HepG2 (cell line): ENCODE results near the gene TRIM44. TPM values are rescaled to one million over a fixed set of nuclear protein-coding genes. Genes with fewer than 3 reads are reported as not detected.

ENCODE experiments used
- ATAC-seq: fragments of 200-7000 bp; cut with Tn5 transposase; 3 replicates; pipeline ENCODE4 v1.9.1; 2020; ENCODE audit warnings: mild to moderate bottlenecking, moderate library complexity
- BruUV-seq: library from RNA; stranded (reverse); fragments of 400-500 nt; replicated peaks from 2 replicates; lab custom pipeline; 2021; lab: Mats Ljungman, UMichigan
- CTCF ChIA-PET: fragments of 300-600 bp; formaldehyde crosslinking; extraction: SDS; loops from one replicate; lab custom pipeline; 2021; ENCODE audit warnings: low total read pairs, inconsistent platforms, low intra/inter-chr PET ratio; lab: Yijun Ruan, JAX
- POLR2A ChIA-PET: fragments of 350-600 bp; sonication (Branson Sonifier 250); formaldehyde crosslinking; loops from one replicate; lab custom pipeline; 2020; ENCODE audit warnings: antibody characterized with exemption, inconsistent platforms; lab: Yijun Ruan, JAX
- DNase-seq: peaks from one replicate; pipeline ENCODE4 v3.0.0-alpha.2; 2015; ENCODE audit warnings: low spot score
- FAIRE-seq: peaks from 3 replicates; lab custom pipeline; 2011; peaks lifted over from hg19 to GRCh38; lab: Jason Lieb, UNC
- H2AFZ ChIP-seq: one replicate; pipeline ENCODE4 v1.6.1; 2011; ENCODE audit warnings: low read length, inconsistent platforms
- H3K27ac ChIP-seq: fragments of 300-600 bp; 3 replicates; pipeline ENCODE4 v1.8.0; 2011; ENCODE audit warnings: mixed run types, mild to moderate bottlenecking, mixed read lengths, low read length, inconsistent platforms; ENCODE audit not compliant: insufficient read depth; ENCODE audit errors: extremely low read length
- H3K27me3 ChIP-seq, 2 experiments: fragments of 200-600 bp in 1 of 2; 2 replicates in 1 of 2; 3 replicates in 1 of 2; pipeline versions ENCODE4 v1.6.0 to v1.8.0; 2011; ENCODE audit warnings: low read length in 2 of 2, mild to moderate bottlenecking in 2 of 2, moderate library complexity in 2 of 2, inconsistent platforms in 1 of 2; ENCODE audit not compliant: insufficient read depth in 2 of 2, control insufficient read depth in 1 of 2
- H3K36me3 ChIP-seq, 2 experiments: fragments of 200-600 bp in 1 of 2; replicated peaks in 1 of 2; 2 replicates in 1 of 2; 3 replicates in 1 of 2; pipeline versions ENCODE4 v1.5.1 to v1.8.0; 2011; ENCODE audit warnings: low read length in 2 of 2, inconsistent platforms in 1 of 2; ENCODE audit not compliant: insufficient read depth in 2 of 2, control insufficient read depth in 1 of 2
- H3K4me1 ChIP-seq: 2 replicates; pipeline ENCODE4 v1.5.1; 2012; ENCODE audit warnings: low read length, inconsistent platforms; ENCODE audit not compliant: insufficient read depth
- H3K4me2 ChIP-seq: 2 replicates; pipeline ENCODE4 v1.6.0; 2011; ENCODE audit warnings: low read depth, low read length, inconsistent platforms
- H3K4me3 ChIP-seq, 3 experiments: fragments of 200-600 bp in 1 of 3; sonication (generic), shearing (Covaris generic) in 1 of 3; replicated peaks in 1 of 3; 2 replicates each; pipeline ENCODE4 v1.5.1; 2011 to 2016; ENCODE audit warnings: low read length in 3 of 3, inconsistent platforms in 2 of 3, low read depth in 2 of 3, mild to moderate bottlenecking in 2 of 3, control low read depth in 1 of 3, mixed read lengths in 1 of 3; ENCODE audit not compliant: insufficient read depth in 1 of 3
- H3K79me2 ChIP-seq: one replicate; pipeline ENCODE4 v1.6.1; 2011; ENCODE audit warnings: low read length, inconsistent platforms; ENCODE audit not compliant: insufficient read depth
- H3K9ac ChIP-seq: 2 replicates; pipeline ENCODE4 v1.6.0; 2011; ENCODE audit warnings: mild to moderate bottlenecking, low read depth, low read length, inconsistent platforms; ENCODE audit not compliant: insufficient read depth
- H3K9me3 ChIP-seq: 2 replicates; pipeline ENCODE4 v1.5.1; 2012; ENCODE audit warnings: mild to moderate bottlenecking, low read length
- H4K20me1 ChIP-seq: 2 replicates; pipeline ENCODE4 v1.6.0; 2011; ENCODE audit warnings: inconsistent platforms, mild to moderate bottlenecking, low read length, moderate library complexity; ENCODE audit not compliant: insufficient read depth
- DBP ChIP-seq: sonication (generic); formaldehyde crosslinking; IDR thresholded peaks from 2 replicates; pipeline ENCODE4 v1.4.0; 2020; ENCODE audit warnings: missing genetic modification reagents; ENCODE audit errors: not compliant biosample characterization
- FOXP1 ChIP-seq, 2 experiments: fragments of 450-650 bp in 1 of 2; IDR thresholded peaks; 2 replicates each; pipeline ENCODE4 v1.6.1; 2017 to 2018; ENCODE audit warnings: antibody characterized with exemption in 1 of 2
- HDAC1 ChIP-seq: sonication (generic); formaldehyde crosslinking; IDR thresholded peaks from 2 replicates; pipeline ENCODE4 v1.5.1; 2020; ENCODE audit warnings: mild to moderate bottlenecking, missing genetic modification reagents
- KDM4B ChIP-seq: sonication (generic); formaldehyde crosslinking; IDR thresholded peaks from 2 replicates; pipeline ENCODE4 v1.4.0; 2020; ENCODE audit warnings: missing genetic modification reagents
- KLF6 ChIP-seq: IDR thresholded peaks from 2 replicates; pipeline ENCODE4 v1.8.0; 2016; ENCODE audit warnings: missing biosample characterization, missing genetic modification reagents
- ZC3H13 ChIP-seq: sonication (generic); formaldehyde crosslinking; IDR thresholded peaks from 2 replicates; pipeline ENCODE4 v1.8.1; 2023; ENCODE audit warnings: mild to moderate bottlenecking, missing genetic modification reagents, moderate library complexity
- ZMYM2 ChIP-seq: sonication (generic); formaldehyde crosslinking; IDR thresholded peaks from 2 replicates; pipeline ENCODE4 v1.8.0; 2022; ENCODE audit warnings: mild to moderate bottlenecking, missing genetic modification reagents
- ZNF512B ChIP-seq: sonication (generic); formaldehyde crosslinking; IDR thresholded peaks from 2 replicates; pipeline ENCODE4 v1.5.1; 2020; ENCODE audit warnings: missing genetic modification reagents, mild to moderate bottlenecking, borderline replicate concordance
- ZNF746 ChIP-seq: sonication (generic); formaldehyde crosslinking; IDR thresholded peaks from 2 replicates; pipeline ENCODE4 v1.8.0; 2022; ENCODE audit warnings: mild to moderate bottlenecking, missing genetic modification reagents
- WGBS: methylation state at CpG from one replicate; pipeline ENCODE4 v1.1.6; 2017; ENCODE audit warnings: low lambda C conversion rate; 5-methylcytosine and 5-hydroxymethylcytosine counted together
- in situ Hi-C: cut with HindIII; loops from 2 replicates; pipeline ENCODE4 v1.10.0; 2017; ENCODE audit warnings: low pct_unique_long_range_greater_than_20kb; ENCODE audit not compliant: extremely low pct_ligation_motif_present
- intact Hi-C: fragments of 100-400 bp; cut with micrococcal nuclease; formaldehyde crosslinking; loops from one replicate; pipeline ENCODE4 v1.10.0; 2022; ENCODE audit not compliant: unreplicated experiment
- polyA plus RNA-seq, 8 experiments: library from polyadenylated mRNA; depleted of rRNA in 3 of 8; stranded (reverse) in 7 of 8; unstranded in 1 of 8; fragments of >200 nt; fragmentation: Illumina TruSeq in 4 of 8; extraction: Trizol in 4 of 8; gene quantifications; 2 replicates each; pipeline versions ENCODE4 v1.2.1 to v1.2.3, GENCODE V29; 2011 to 2016; ENCODE audit warnings: low read depth in 4 of 8, missing spikeins in 1 of 8, mixed read lengths in 1 of 8; ENCODE audit not compliant: insufficient read depth in 1 of 8
- total RNA-seq, 5 experiments: library from RNA; depleted of rRNA; stranded (reverse); fragments of >200 nt; fragmentation: Illumina TruSeq; extraction: Trizol; gene quantifications; 2 replicates each; pipeline ENCODE4 v1.2.3, GENCODE V29; 2016; ENCODE audit warnings: low read depth in 1 of 5
- TF ChIP-seq, protein P1 (sequence below): sonication (generic); formaldehyde crosslinking; conservative IDR thresholded peaks from 2 replicates; pipeline ENCODE4 v1.4.0; 2020; ENCODE audit warnings: missing genetic modification reagents

The TRIM44 gene
- total and polyA plus RNA-seq, 2 of the 13 experiments (the other 11 are each of a cell fraction or from before 2014, with no cell fraction given): 22.7 to 50.3 TPM

- no peak for FAIRE-seq
- CTCF ChIA-PET: no interaction called here
- no TSS peak for BruUV-seq
These were observed 101.2 kb downstream of the TRIM44 start for GRCh38 chr11:35763765-35764164.

More at GRCh38 chr11:35763765-35764164, 101.2 kb downstream of the TRIM44 start:
- no peak for TF ChIP-seq DBP (CRISPR knock-in tag)
- TF ChIP-seq KLF6: no peak
- TF ChIP-seq KDM4B (CRISPR knock-in tag): no peak
- TF ChIP-seq, protein P1, sequence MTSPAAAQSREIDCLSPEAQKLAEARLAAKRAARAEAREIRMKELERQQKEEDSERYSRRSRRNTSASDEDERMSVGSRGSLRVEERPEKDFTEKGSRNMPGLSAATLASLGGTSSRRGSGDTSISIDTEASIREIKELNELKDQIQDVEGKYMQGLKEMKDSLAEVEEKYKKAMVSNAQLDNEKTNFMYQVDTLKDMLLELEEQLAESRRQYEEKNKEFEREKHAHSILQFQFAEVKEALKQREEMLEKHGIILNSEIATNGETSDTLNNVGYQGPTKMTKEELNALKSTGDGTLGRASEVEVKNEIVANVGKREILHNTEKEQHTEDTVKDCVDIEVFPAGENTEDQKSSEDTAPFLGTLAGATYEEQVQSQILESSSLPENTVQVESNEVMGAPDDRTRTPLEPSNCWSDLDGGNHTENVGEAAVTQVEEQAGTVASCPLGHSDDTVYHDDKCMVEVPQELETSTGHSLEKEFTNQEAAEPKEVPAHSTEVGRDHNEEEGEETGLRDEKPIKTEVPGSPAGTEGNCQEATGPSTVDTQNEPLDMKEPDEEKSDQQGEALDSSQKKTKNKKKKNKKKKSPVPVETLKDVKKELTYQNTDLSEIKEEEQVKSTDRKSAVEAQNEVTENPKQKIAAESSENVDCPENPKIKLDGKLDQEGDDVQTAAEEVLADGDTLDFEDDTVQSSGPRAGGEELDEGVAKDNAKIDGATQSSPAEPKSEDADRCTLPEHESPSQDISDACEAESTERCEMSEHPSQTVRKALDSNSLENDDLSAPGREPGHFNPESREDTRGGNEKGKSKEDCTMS (CRISPR knock-in tag): no peak
- TF ChIP-seq ZC3H13 (CRISPR knock-in tag): no peak
- no peak for TF ChIP-seq ZMYM2 (CRISPR knock-in tag)
- no peak for TF ChIP-seq FOXP1 (IDR thresholded peaks at IDR 0.05)
- TF ChIP-seq FOXP1 (CRISPR knock-in tag; IDR thresholded peaks at IDR 0.05): no peak
- no peak for TF ChIP-seq ZNF512B (CRISPR knock-in tag)
- no peak for TF ChIP-seq ZNF746
- TF ChIP-seq HDAC1: no peak
- no peak overlapping the region for H2AFZ ChIP-seq
- no peaks in the 10 kb centered on the region for H3K79me2 ChIP-seq
- WGBS: 97% methylated on average over 4 of the region's 4 CpGs
- no peak overlapping the region for H3K27ac ChIP-seq
- H3K9ac ChIP-seq: no peak overlapping the region
- DNase-seq: no peak
- POLR2A ChIA-PET: no interaction called here
- no peaks in the 10 kb centered on the region; a peak in 2 of 5 replicates for H3K36me3 ChIP-seq
- intact Hi-C loops: no loop called here
- no peak overlapping the region for H3K4me3 ChIP-seq
- no peak overlapping the region for H3K4me2 ChIP-seq
- in situ Hi-C loops: no loop called here
- H3K4me1 ChIP-seq: peaks cover 46% of the 10 kb centered on the region
- H3K9me3 ChIP-seq: no peaks in the 10 kb centered on the region
- no peak for ATAC-seq
- H3K27me3 ChIP-seq: no peaks in the 10 kb centered on the region
- H4K20me1 ChIP-seq: no peaks in the 10 kb centered on the region
